Measurements from ENCODE around the gene ZNF496.
"Not testable (repeated sequence)": the region's sequence is repeated elsewhere in the genome, so short reads cannot be mapped to it uniquely, and the experiment has no call there.

The ZNF496 gene

DNA sequence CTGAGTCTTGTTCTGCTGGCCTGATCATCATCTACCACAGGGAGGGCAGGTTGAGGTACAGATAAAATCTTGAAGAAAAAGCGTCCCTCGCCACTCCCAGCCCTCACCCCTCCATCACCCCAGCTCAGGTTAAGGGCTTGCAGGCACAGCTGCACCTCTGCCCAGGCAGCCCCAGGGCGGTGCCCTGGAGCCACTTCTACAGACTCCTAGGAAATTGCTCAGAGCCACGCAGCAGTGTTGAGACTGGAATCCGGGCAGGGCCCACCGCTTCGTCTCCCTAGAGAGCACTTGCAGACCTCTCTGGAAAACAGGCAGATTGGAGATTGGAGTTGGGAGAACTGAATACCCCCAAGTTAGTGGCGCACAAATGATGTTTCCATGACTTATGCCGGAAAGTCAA lies 40.5 kb downstream of the ZNF496 start:
- no peak for DNase-seq

DNA sequence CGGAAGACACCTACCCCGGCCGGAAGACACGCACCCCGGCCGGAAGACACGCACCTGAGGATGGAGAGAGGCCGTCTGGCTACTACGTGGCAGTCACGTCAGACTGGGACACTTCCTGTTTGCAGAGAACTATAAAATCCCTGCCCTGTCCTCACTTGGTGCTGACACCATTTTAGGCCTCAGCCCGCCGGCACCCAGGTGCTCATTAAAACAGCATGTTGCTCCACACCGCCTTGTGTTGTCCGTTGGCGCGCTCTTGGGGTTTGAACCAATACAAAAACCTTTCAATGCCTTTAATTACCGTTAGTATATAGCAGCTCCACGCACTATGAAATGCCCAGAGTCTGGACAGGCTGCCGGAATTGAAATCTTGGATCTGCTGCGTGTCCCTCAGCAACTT lies 41.1 kb downstream of the ZNF496 start:
- DNase-seq, result no peak

GRCh38 chr1:247289274-247289892 lies 42.3 kb downstream of the ZNF496 start:
- DNase-seq, result not testable (repeated sequence)

- no peak for DNase-seq
Measured at GRCh38 chr1:247288341-247288740, 43.3 kb downstream of the ZNF496 start.

GRCh38 chr1:247287460-247287859 lies 44.2 kb downstream of the ZNF496 start:
- DNase-seq, result peak; percentile 33

DNA sequence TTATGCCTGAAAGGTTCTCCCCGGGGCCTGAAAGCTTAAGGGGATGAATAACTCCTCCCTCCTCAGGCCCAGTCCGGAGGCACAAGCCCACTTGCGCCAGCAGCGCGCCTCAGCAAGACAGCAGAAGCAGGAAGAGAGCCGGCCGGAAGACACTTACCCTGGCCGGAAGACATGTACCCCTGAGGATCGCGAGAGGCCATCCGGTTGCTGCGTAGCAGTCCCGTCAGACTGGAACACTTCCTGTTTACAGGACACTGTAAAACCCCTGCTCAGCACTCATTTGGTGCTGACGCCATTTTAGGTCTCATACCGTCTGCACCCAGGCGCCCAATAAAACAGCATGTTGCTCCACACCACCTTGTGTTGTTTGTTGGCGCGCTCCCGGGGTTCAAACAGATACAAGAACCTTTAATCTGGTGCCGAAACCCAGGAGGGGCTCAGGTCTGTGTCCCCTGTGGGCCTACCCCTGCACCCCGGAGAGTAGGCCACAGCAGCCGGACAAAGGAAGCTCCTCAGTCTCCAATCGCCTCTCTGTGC lies 45.5 kb downstream of the ZNF496 start:
- DNase-seq, result no peak

- DNase-seq, result no peak
Measured at GRCh38 chr1:247281001-247281574, 50.6 kb downstream of the ZNF496 start.

- DNase-seq, result no peak
Measured at GRCh38 chr1:247277191-247277590, 54.5 kb downstream of the ZNF496 start.

DNA sequence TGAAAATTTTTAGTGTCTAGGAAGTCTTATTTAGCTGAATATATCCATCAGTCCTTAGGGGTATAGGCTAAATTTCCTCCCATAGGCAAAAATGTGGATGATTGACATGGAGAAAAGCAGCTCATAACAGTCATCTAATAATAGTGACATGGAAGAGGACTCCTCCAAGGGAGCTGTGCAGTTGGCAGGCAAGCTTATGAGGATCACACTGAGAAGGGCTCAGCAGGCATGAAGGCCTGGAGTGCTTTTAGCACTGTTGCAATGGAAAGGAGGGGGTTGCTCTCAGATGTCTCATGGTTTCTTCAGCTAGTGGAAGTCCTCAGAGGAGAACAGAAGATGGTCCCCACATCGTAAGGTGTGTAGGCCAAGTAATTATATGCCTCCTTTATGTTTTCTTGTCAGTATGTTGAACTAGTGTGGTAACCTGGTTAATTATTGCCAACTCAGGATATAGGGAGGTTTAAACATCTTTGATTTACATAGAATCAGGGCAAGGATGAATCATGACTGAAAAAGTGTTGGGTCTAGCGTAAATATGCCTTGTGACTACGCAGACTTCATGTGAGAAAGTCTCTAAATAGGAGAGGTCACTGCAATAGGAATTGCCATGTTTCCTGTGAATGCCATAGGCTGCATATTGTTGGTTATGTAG lies 56.9 kb downstream of the ZNF496 start:
- no peak for DNase-seq

GRCh38 chr1:247273013-247273412 lies 58.7 kb downstream of the ZNF496 start:
- peak; percentile 44 for DNase-seq

DNA sequence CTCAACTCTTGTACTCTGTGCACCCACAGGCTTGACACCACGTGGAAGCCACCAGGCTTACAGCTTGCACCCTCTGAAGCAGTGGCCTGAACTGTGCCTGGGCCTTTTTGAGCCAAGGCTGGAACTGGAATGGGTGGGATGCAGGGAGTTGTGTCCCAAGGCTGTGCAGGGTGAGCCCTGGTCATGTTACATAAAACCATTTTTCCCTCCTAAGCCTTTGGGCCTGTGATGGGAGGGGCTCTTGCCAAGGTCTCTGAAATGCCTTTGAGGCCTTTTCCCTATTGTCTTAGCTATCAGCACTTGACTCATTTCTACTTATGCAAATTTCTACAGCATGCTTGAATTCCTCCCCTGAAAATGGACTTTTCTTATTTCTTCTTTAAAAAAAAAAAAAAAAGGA lies 61.7 kb downstream of the ZNF496 start:
- DNase-seq, result no peak

- DNase-seq, result no peak
Measured at GRCh38 chr1:247269133-247269532, 62.5 kb downstream of the ZNF496 start.

DNA sequence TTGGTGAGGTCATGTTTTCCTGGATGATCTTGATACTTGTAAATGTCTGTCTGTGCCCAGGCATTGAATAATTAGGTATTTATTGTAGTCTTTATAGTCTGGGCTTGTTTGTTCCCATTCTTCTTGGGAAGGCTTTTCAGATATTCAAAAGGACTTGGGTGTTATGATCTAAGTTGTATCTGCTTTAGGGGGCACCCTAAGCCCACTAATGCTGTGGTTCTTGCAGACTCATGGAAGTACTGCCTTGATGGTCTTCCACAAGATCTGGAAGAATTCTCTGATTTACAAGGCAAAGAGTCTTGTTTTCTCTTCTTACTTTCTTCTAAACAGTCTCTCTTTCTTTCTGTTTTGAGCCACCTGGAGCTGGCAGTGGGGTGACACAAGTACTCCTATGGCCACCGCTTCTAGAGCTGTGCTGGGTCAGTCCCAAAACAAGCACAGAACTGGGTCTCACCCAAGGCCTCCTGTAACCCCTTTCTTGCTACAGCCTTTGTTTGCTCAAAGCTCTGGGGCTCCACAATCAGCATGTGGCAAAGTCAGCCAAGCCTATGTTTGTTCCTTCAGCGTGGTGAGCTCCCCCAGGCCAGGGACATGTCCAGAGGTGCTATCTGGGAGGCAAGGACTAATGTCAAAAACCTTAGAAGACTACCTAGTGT lies 63.1 kb downstream of the ZNF496 start:
- DNase-seq, result no peak

DNA sequence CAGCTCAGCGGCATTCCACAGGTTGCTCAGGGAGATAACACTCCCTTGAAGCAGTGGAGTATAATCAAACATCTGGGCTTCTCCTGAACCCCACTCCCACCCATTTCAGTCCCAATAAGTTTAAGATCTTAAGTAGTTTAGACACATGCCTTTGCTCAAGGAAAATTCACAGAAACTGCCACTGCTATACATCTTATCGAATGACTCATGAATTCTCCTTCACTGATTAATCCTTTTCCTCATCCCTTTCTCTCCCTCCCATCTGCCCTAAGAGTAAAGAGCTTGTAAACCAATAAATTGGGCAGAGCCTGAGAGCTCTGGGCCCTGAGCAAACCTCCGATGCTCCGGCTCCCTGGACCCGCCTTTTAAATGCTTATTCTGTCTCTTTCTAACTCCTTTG lies 65.6 kb downstream of the ZNF496 start:
- DNase-seq, result no peak

DNA sequence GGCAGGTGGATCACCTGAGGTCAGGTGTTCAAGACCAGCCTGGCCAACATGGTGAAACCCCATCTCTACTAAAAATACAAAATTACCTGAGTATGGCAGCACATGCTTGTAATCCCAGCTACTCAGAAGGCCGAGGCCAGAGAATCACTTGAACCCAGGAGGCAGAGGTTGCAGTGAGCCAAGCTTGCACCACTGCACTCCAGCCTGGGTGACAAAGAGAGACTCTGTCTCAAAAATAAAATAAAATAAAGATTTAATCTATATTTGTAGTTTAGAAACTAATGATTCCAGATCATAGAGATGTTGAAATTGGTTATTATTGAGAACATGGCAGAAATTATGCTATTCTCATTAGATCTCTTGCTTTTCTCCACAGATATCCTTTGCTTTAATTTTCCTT lies 75.9 kb downstream of the ZNF496 start, which contains the start of gene VN1R5:
Gene VN1R5 (plus strand): TSS at position 301 of the 400 bp plus-strand sequence.
- not testable (repeated sequence) for DNase-seq

- no peak for DNase-seq
Measured at GRCh38 chr1:247247568-247247967, 84.1 kb downstream of the ZNF496 start.
